Natural killer cell (primary cell): ENCODE measurements around the gene C21orf91. TPM values are rescaled to one million over a fixed set of nuclear protein-coding genes. Genes with fewer than 3 reads are reported as not detected.
A peak's percentile ranks its signal among the peaks of the same experiment; 100 is the strongest.

Experiments used
- ATAC-seq, 3 donors: fragments of 150-1000 bp in 2 of 3; fragments of 200-7000 bp in 1 of 3; cut with Tn5 transposase; 1 replicate in 1 of 3; 2 replicates in 2 of 3; pipeline ENCODE4 v1.10.0; 2021; ENCODE audit warnings: mild to moderate bottlenecking in 2 of 3, moderate library complexity in 2 of 3
- DNase-seq, 2 donors: peaks; one replicate each; pipeline versions ENCODE4 v3.0.0 to v3.0.0-alpha.2; 2013 to 2021; ENCODE audit warnings: mixed read lengths in 1 of 2
- H3K27ac ChIP-seq: one replicate; pipeline ENCODE4 v1.5.1; 2013; ENCODE audit warnings: mild to moderate bottlenecking, low read length
- H3K27me3 ChIP-seq: one replicate; pipeline ENCODE4 v1.6.1; 2013; ENCODE audit warnings: low read length; ENCODE audit not compliant: control insufficient read depth, insufficient read depth
- H3K36me3 ChIP-seq: one replicate; pipeline ENCODE4 v1.6.1; 2013; ENCODE audit warnings: low read length; ENCODE audit not compliant: control insufficient read depth, insufficient read depth
- H3K4me1 ChIP-seq: one replicate; pipeline ENCODE4 v1.6.1; 2013; ENCODE audit warnings: low read length; ENCODE audit not compliant: control insufficient read depth, insufficient read depth
- H3K4me3 ChIP-seq: one replicate; pipeline ENCODE4 v1.5.1; 2013; ENCODE audit warnings: low read length
- H3K9me3 ChIP-seq: one replicate; pipeline ENCODE4 v1.6.1; 2013; ENCODE audit warnings: low read length; ENCODE audit not compliant: control insufficient read depth, insufficient read depth
- H3K27ac Mint-ChIP-seq, 2 donors: one replicate each; pipeline ENCODE4 v1.8.0; 2022; ENCODE audit warnings: mild to moderate bottlenecking in 2 of 2, mixed read lengths in 2 of 2, moderate library complexity in 1 of 2
- H3K27me3 Mint-ChIP-seq, 2 donors: one replicate each; pipeline ENCODE4 v1.8.0; 2022; ENCODE audit warnings: low read depth in 2 of 2, mixed read lengths in 2 of 2
- H3K36me3 Mint-ChIP-seq: one replicate; pipeline ENCODE4 v1.8.0; 2022; ENCODE audit warnings: mixed read lengths
- H3K4me1 Mint-ChIP-seq, 2 donors: one replicate each; pipeline ENCODE4 v1.8.0; 2022; ENCODE audit warnings: mixed read lengths in 2 of 2
- H3K4me3 Mint-ChIP-seq: one replicate; pipeline ENCODE4 v1.8.0; 2022; ENCODE audit warnings: mild to moderate bottlenecking, moderate library complexity, mixed read lengths
- H3K9me3 Mint-ChIP-seq, 2 donors: one replicate each; pipeline ENCODE4 v1.8.0; 2022; ENCODE audit warnings: mixed read lengths in 2 of 2
- CTCF ChIP-seq: fragments of 200-600 bp; IDR thresholded peaks from one replicate; pipeline ENCODE4 v1.8.0; 2022; ENCODE audit warnings: antibody characterized with exemption
- WGBS: methylation state at CpG from one replicate; pipeline ENCODE4 v1.1.7; 2013; ENCODE audit warnings: missing lambda C conversion rate; ENCODE audit not compliant: insufficient coverage; 5-methylcytosine and 5-hydroxymethylcytosine counted together
- intact Hi-C: fragments of 100-400 bp; cut with micrococcal nuclease; formaldehyde crosslinking; loops from one replicate; pipeline ENCODE4 v1.14.2; 2022
- total RNA-seq, 4 donors: library from RNA; stranded (reverse); fragments of 120-200 nt in 1 of 4; gene quantifications; one replicate each; pipeline versions ENCODE4 v1.2.3 to v1.2.4, GENCODE V29; 2013 to 2022

C21orf91 gene
- total RNA-seq, 3 donors from 2014 or later (not counting 1 experiment from before 2014, with no cell fraction given): 40.9 to 59.4 (median 46.4) TPM

GRCh38 chr21:17798796-17799195, 20.4 kb downstream of the C21orf91 start:
- H3K9me3 ChIP-seq: no peaks in the 10 kb centered on the region
- DNase-seq (no peak), ATAC-seq (no peak)
- peaks cover 28% of the 10 kb centered on the region for H3K36me3 ChIP-seq
- H3K27ac ChIP-seq: peak overlapping the region; percentile 31
- Mint-ChIP-seq H3K27ac (peak overlapping the region; percentile 59 to 76), H3K27me3 (no peaks in the 10 kb centered on the region), H3K36me3 (no peaks in the 10 kb centered on the region), H3K9me3 (no peaks in the 10 kb centered on the region), H3K4me1 (peaks cover 47 to 50% of the 10 kb centered on the region in 2 donors), H3K4me3 (no peak overlapping the region)
- TF ChIP-seq CTCF: no peak
- WGBS: 63% methylated on average over 1 of the region's 2 CpGs
- H3K27me3 ChIP-seq: no peaks in the 10 kb centered on the region
- intact Hi-C loops: no loop called here
- no peak overlapping the region for H3K4me3 ChIP-seq
- H3K4me1 ChIP-seq: peaks cover 10% of the 10 kb centered on the region

- intact Hi-C loops: no loop called here
- Histone ChIP-seq H3K4me3 (no peak overlapping the region), H3K4me1 (peaks cover 13% of the 10 kb centered on the region), H3K9me3 (no peaks in the 10 kb centered on the region), H3K36me3 (peaks cover 25% of the 10 kb centered on the region), H3K27ac (no peak overlapping the region), H3K27me3 (no peaks in the 10 kb centered on the region)
- H3K27me3 Mint-ChIP-seq: no peaks in the 10 kb centered on the region
- H3K4me1 Mint-ChIP-seq: peaks cover 44 to 51% of the 10 kb centered on the region in 2 donors
- H3K9me3 Mint-ChIP-seq: no peaks in the 10 kb centered on the region
- TF ChIP-seq CTCF: no peak
- ATAC-seq (no peak), DNase-seq (no peak)
- H3K27ac Mint-ChIP-seq: no peak overlapping the region
- H3K4me3 Mint-ChIP-seq: no peak overlapping the region
- 100% methylated on average over 2 of the region's 2 CpGs for WGBS
- H3K36me3 Mint-ChIP-seq: no peaks in the 10 kb centered on the region
These were observed 21.2 kb downstream of the C21orf91 start for GRCh38 chr21:17797967-17798366.

- DNase-seq: no peak
- Histone ChIP-seq H3K9me3 (no peaks in the 10 kb centered on the region), H3K4me1 (peaks cover 13% of the 10 kb centered on the region), H3K36me3 (peaks cover 29% of the 10 kb centered on the region), H3K4me3 (no peak overlapping the region), H3K27me3 (no peaks in the 10 kb centered on the region), H3K27ac (peak overlapping the region; percentile 81)
- no peak overlapping the region for H3K4me3 Mint-ChIP-seq
- H3K27me3 Mint-ChIP-seq: no peaks in the 10 kb centered on the region
- no peak for TF ChIP-seq CTCF
- H3K36me3 Mint-ChIP-seq: no peaks in the 10 kb centered on the region
- H3K9me3 Mint-ChIP-seq: no peaks in the 10 kb centered on the region
- no peak for ATAC-seq
- H3K27ac Mint-ChIP-seq: peak overlapping the region; percentile 82 to 91
- intact Hi-C loops: no loop called here
- WGBS: 100% methylated on average over 1 of the region's 1 CpG
- peaks cover 34 to 41% of the 10 kb centered on the region in 2 donors for H3K4me1 Mint-ChIP-seq
These were observed 22.7 kb downstream of the C21orf91 start for GRCh38 chr21:17796503-17796902.

DNA sequence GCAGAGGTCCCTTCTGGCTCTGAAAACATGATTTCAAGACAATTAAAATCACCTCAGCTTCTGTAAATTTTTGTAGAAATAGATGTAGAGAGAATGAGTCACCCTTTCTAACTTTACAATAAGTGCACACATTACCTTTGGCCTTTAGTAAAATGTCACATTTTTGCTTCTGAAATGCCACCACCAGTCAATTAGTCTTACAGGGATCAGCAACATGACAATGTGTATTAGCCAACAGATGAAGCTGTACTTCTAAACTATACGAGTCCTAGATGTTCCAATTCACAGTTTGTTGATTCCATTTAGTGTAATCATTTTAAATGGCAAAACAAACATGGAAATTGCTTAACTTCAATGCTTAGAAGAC, 23.1 kb downstream of the C21orf91 start:
- Histone ChIP-seq H3K36me3 (peaks cover 32% of the 10 kb centered on the region), H3K9me3 (no peaks in the 10 kb centered on the region), H3K4me1 (peaks cover 13% of the 10 kb centered on the region), H3K4me3 (no peak overlapping the region), H3K27ac (peak overlapping the region; percentile 81), H3K27me3 (no peaks in the 10 kb centered on the region)
- no peak for DNase-seq
- Mint-ChIP-seq H3K9me3 (no peaks in the 10 kb centered on the region), H3K36me3 (no peaks in the 10 kb centered on the region), H3K4me3 (peak overlapping the region; percentile 83), H3K27ac (peak overlapping the region; percentile 82 to 91), H3K27me3 (no peaks in the 10 kb centered on the region), H3K4me1 (peaks cover 34 to 43% of the 10 kb centered on the region in 2 donors)
- WGBS: 100% methylated on average over 1 of the region's 1 CpG
- intact Hi-C loops: no loop called here
- ATAC-seq: no peak
- TF ChIP-seq CTCF: no peak
